ENCODE results near the gene TMEM245. TPM values are rescaled to one million over a fixed set of nuclear protein-coding genes. Genes with fewer than 3 reads are reported as not detected.
A peak's percentile ranks its signal among the peaks of the same experiment; 100 is the strongest.
"Not testable (repeated sequence)": the region's sequence is repeated elsewhere in the genome, so short reads cannot be mapped to it uniquely, and the experiment has no call there.

TMEM245 gene
- total RNA-seq, 1 donor from 2014 or later, result 13.8 TPM

- ATAC-seq, result no peak
These were observed 12.8 kb upstream of the TMEM245 start for GRCh38 chr9:109132567-109133021.

- ATAC-seq, result no peak
These were observed 9.9 kb upstream of the TMEM245 start for GRCh38 chr9:109129470-109130197.

- ATAC-seq, result not testable (repeated sequence)
These were observed 6.9 kb upstream of the TMEM245 start for GRCh38 chr9:109126671-109127070.

GRCh38 chr9:109124121-109124520 lies 4.4 kb upstream of the TMEM245 start:
- ATAC-seq, result no peak

GRCh38 chr9:109122726-109123621 lies 3.2 kb upstream of the TMEM245 start:
- ATAC-seq, result peak; percentile 13

- no peak for ATAC-seq
These were observed 1.6 kb upstream of the TMEM245 start for GRCh38 chr9:109121232-109121796.

GRCh38 chr9:109120204-109120789 lies 550 bp upstream of the TMEM245 start:
- no peak for ATAC-seq

- ATAC-seq, result no peak
These were observed 824 bp downstream of the TMEM245 start for GRCh38 chr9:109118808-109119438.

GRCh38 chr9:109117856-109118807 lies 1.6 kb downstream of the TMEM245 start:
- ATAC-seq, result peak; percentile 44

GRCh38 chr9:109115931-109116526 lies 3.7 kb downstream of the TMEM245 start:
- ATAC-seq, result no peak

- ATAC-seq, result peak; percentile 30
These were observed 5.1 kb downstream of the TMEM245 start for GRCh38 chr9:109114670-109115069.

GRCh38 chr9:109113892-109114609 lies 5.7 kb downstream of the TMEM245 start:
- no peak for ATAC-seq

- no peak for ATAC-seq
These were observed 6.5 kb downstream of the TMEM245 start for GRCh38 chr9:109113254-109113653.

- ATAC-seq, result peak; percentile 66
These were observed 9.3 kb downstream of the TMEM245 start for GRCh38 chr9:109110329-109111021.

GRCh38 chr9:109109967-109110328 lies 9.8 kb downstream of the TMEM245 start:
- no peak for ATAC-seq

GRCh38 chr9:109108318-109108717 lies 11.4 kb downstream of the TMEM245 start:
- no peak for ATAC-seq

- ATAC-seq, result peak; percentile 45
These were observed 12.1 kb downstream of the TMEM245 start for GRCh38 chr9:109107402-109108240.

- ATAC-seq, result peak; percentile 91
These were observed 17.9 kb downstream of the TMEM245 start for GRCh38 chr9:109101810-109102209.
